K562 (cell line): ENCODE results near the gene ACTL6A. TPM values are rescaled to one million over a fixed set of nuclear protein-coding genes. Genes with fewer than 3 reads are reported as not detected.
A peak's percentile ranks its signal among the peaks of the same experiment; 100 is the strongest.

ENCODE experiments used
- DLX4 ChIP-seq: fragments of 250-450 bp; sonication (Bioruptor Pico); IDR thresholded peaks from 2 replicates; pipeline ENCODE4 v1.6.1; 2021; ENCODE audit warnings: mild to moderate bottlenecking
- FOSL1 ChIP-seq: fragments of 200-800 bp; sonication (Bioruptor generic); conservative IDR thresholded peaks from 2 replicates; pipeline ENCODE4 v1.6.1; 2016; ENCODE audit warnings: missing genetic modification characterization, missing compliant biosample characterization
- FOXK1 ChIP-seq: sonication (generic); formaldehyde crosslinking; IDR thresholded peaks from 2 replicates; pipeline ENCODE4 v1.8.0; 2022; ENCODE audit warnings: missing genetic modification reagents, mild to moderate bottlenecking, borderline replicate concordance
- GTF3C2 ChIP-seq: IDR thresholded peaks from 3 replicates; pipeline ENCODE4 v1.6.1; 2011; ENCODE audit warnings: borderline replicate concordance, mild to moderate bottlenecking, moderate library complexity; ENCODE audit not compliant: insufficient read length; ENCODE audit errors: extremely low read depth
- MTA1 ChIP-seq: fragments of 450-650 bp; IDR thresholded peaks from 2 replicates; pipeline ENCODE4 v1.6.1; 2017; ENCODE audit warnings: borderline replicate concordance
- NFXL1 ChIP-seq: fragments of 450-650 bp; formaldehyde crosslinking; IDR thresholded peaks from 2 replicates; pipeline ENCODE4 v1.4.0; 2021; ENCODE audit warnings: mild to moderate bottlenecking
- OTX1 ChIP-seq: fragments of 450-650 bp; formaldehyde crosslinking; IDR thresholded peaks from 2 replicates; pipeline ENCODE4 v1.4.0; 2022; ENCODE audit warnings: mild to moderate bottlenecking
- RNF2 ChIP-seq: sonication (generic); IDR thresholded peaks from 2 replicates; pipeline ENCODE4 v1.6.1; 2016
- SAFB ChIP-seq: fragments of 200-400 bp; formaldehyde crosslinking; IDR thresholded peaks from 2 replicates; pipeline ENCODE4 v1.6.1; 2017; ENCODE audit warnings: low read depth, low read length, borderline replicate concordance
- ZBTB40 ChIP-seq, 2 experiments: fragments of 450-650 bp in 1 of 2; sonication (generic) in 1 of 2; formaldehyde crosslinking in 1 of 2; IDR thresholded peaks; 2 replicates each; pipeline versions ENCODE4 v1.7.1 to v1.9.0; 2016 to 2022; ENCODE audit warnings: inconsistent platforms in 1 of 2, mild to moderate bottlenecking in 1 of 2, missing genetic modification reagents in 1 of 2
- ZNF740 ChIP-seq, 3 experiments: fragments of 200-800 bp in 1 of 3; sonication (Bioruptor generic) in 1 of 3; sonication (generic) in 1 of 3; formaldehyde crosslinking in 1 of 3; IDR thresholded peaks; 2 replicates each; pipeline versions ENCODE4 v1.6.1 to v1.8.0; 2016 to 2022; ENCODE audit warnings: mild to moderate bottlenecking in 2 of 3, missing compliant biosample characterization in 2 of 3, missing genetic modification characterization in 2 of 3, missing genetic modification reagents in 1 of 3
- polyA plus RNA-seq, 8 experiments: library from polyadenylated mRNA; depleted of rRNA in 4 of 8; stranded (reverse) in 5 of 8; unstranded in 3 of 8; fragments of >200 nt; fragmentation: Nextera tagmentation in 2 of 8; fragmentation: Illumina TruSeq in 1 of 8; extraction: Ambion mirVana in 2 of 8; extraction: Trizol in 1 of 8; gene quantifications; 2 replicates each; pipeline versions ENCODE4 v1.2.1 to v1.2.3, GENCODE V29; 2011 to 2014; ENCODE audit warnings: inconsistent platforms in 1 of 8, missing spikeins in 1 of 8
- total RNA-seq, 7 experiments: library from RNA; depleted of rRNA in 6 of 7; stranded (reverse); fragments of >200 nt in 6 of 7; fragmentation: Illumina TruSeq in 2 of 7; extraction: Trizol in 2 of 7; gene quantifications; 2 replicates each; pipeline versions ENCODE4 v1.2.1 to v1.2.3, GENCODE V29; 2011 to 2021; ENCODE audit warnings: low replicate concordance in 1 of 7

Gene ACTL6A
- total and polyA plus RNA-seq, 9 of the 15 experiments (the other 6 are each of a cell fraction or from before 2014, with no cell fraction given), result 107 to 243 (median 157) TPM

- TF ChIP-seq ZBTB40 (IDR thresholded peaks at IDR 0.05), result peak; percentile 98
- TF ChIP-seq ZBTB40 (CRISPR knock-in tag; IDR thresholded peaks at IDR 0.05), result no peak
- no peak for TF ChIP-seq GTF3C2
- TF ChIP-seq DLX4 (CRISPR knock-in tag), result no peak
- peak; percentile 70; the same call in 1 of the 2 replicates for TF ChIP-seq FOXK1 (CRISPR knock-in tag)
- peak; percentile 13 for TF ChIP-seq FOSL1 (tag)
- no peak for TF ChIP-seq OTX1 (CRISPR knock-in tag)
- TF ChIP-seq NFXL1 (CRISPR knock-in tag), result no peak
- TF ChIP-seq SAFB, result no peak
- no peak for TF ChIP-seq MTA1
- no peak for TF ChIP-seq ZNF740 (CRISPR knock-in tag; IDR thresholded peaks at IDR 0.05)
- TF ChIP-seq ZNF740 (tag; IDR thresholded peaks at IDR 0.05), result no peak
- no peak for TF ChIP-seq RNF2
Observed at GRCh38 chr3:179604321-179605078, 41.8 kb downstream of the ACTL6A start, which contains the start of the genes MRPL47 and NDUFB5 (continued).
